ENCODE results near the gene SNRNP25.

- TF ChIP-seq CTCF (IDR thresholded peaks at IDR 0.05; ENCODE audit: insufficient read depth, low read length, poor library complexity, severe bottlenecking) (no peak), EZH2phosphoT487 (conservative IDR thresholded peaks at IDR 0.05; ENCODE audit: low read length) (no peak)
These were observed 2.8 kb downstream of the SNRNP25 start for GRCh38 chr16:56231-56927.

Data from SU-DHL-6 (cell line).